ENCODE measurements around the gene ALCAM.
"Not testable (repeated sequence)": the region's sequence is repeated elsewhere in the genome, so short reads cannot be mapped to it uniquely, and the experiment has no call there.

Gene ALCAM

GRCh38 chr3:105356988-105357387, 9.7 kb upstream of the ALCAM start:
- ATAC-seq, result no peak

- ATAC-seq, result peak; percentile 47 to 51
These were observed 7.5 kb upstream of the ALCAM start for GRCh38 chr3:105359098-105359762.

- ATAC-seq, result no peak
These were observed 6.7 kb upstream of the ALCAM start for GRCh38 chr3:105360003-105360402.

GRCh38 chr3:105362021-105362665, 4.6 kb upstream of the ALCAM start:
- no peak for ATAC-seq

GRCh38 chr3:105364128-105364527, 2.6 kb upstream of the ALCAM start:
- ATAC-seq, result no peak

- ATAC-seq, result no peak
These were observed 1.7 kb upstream of the ALCAM start for GRCh38 chr3:105365081-105365390.

GRCh38 chr3:105365391-105366325, 1.1 kb upstream of the ALCAM start:
- ATAC-seq, result no peak

- ATAC-seq, result no peak
These were observed 325 bp downstream of the ALCAM start for GRCh38 chr3:105367063-105367405.

GRCh38 chr3:105367406-105368213, 901 bp downstream of the ALCAM start:
- peak; percentile 32 to 44 for ATAC-seq

GRCh38 chr3:105368566-105369499, 2.1 kb downstream of the ALCAM start:
- peak; percentile 36 to 40 for ATAC-seq

- ATAC-seq, result no peak
These were observed 3.0 kb downstream of the ALCAM start for GRCh38 chr3:105369500-105370371.

- no peak for ATAC-seq
These were observed 6.7 kb downstream of the ALCAM start for GRCh38 chr3:105373383-105373782.

- ATAC-seq, result no peak
These were observed 9.2 kb downstream of the ALCAM start for GRCh38 chr3:105375750-105376511.

- ATAC-seq, result no peak
These were observed 11.0 kb downstream of the ALCAM start for GRCh38 chr3:105377716-105378115.

GRCh38 chr3:105385179-105385578, 18.5 kb downstream of the ALCAM start:
- no peak for ATAC-seq

GRCh38 chr3:105385819-105386508, 19.3 kb downstream of the ALCAM start:
- ATAC-seq, result no peak

GRCh38 chr3:105387122-105387751, 20.5 kb downstream of the ALCAM start:
- ATAC-seq, result no peak

- no peak for ATAC-seq
These were observed 21.5 kb downstream of the ALCAM start for GRCh38 chr3:105388176-105388575.

- ATAC-seq, result not testable (repeated sequence)
These were observed 23.1 kb downstream of the ALCAM start for GRCh38 chr3:105389759-105390158.

Data from activated CD4-positive, CD25-positive, alpha-beta regulatory T cell treated with anti-CD3 and anti-CD28 coated beads, Interleukin-2, amount 50 U/mL, for 24 hours (primary cell).